ENCODE data around the gene SOS1.
A peak's percentile ranks its signal among the peaks of the same experiment; 100 is the strongest.

The SOS1 gene

DNA sequence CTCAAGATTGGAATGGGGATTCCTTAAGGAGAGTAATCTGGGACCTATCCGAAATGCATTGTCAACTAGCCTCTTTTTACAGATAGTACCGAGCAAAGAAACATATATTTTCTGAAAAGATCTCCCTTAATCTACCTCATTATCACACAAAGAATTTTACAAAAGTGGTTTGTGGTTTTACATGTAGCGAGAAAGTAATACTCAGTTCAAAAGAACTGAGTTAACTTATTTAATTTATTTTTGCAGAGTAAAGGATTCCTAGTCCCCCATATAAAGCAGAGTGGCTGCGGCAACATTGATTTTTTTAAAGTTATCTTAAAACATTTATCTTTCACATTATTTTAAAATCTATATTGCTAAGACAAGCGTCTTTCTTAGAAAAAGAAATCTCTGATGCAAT is 15.9 kb upstream of the SOS1 start:
- Mint-ChIP-seq H3K27ac (no peak overlapping the region), H3K9me3 (no peaks in the 10 kb centered on the region), H3K27me3 (ENCODE audit: low read depth) (peaks cover 3% of the 10 kb centered on the region), H3K4me3 (no peak overlapping the region), H3K36me3 (ENCODE audit: low read depth) (no peaks in the 10 kb centered on the region), H3K4me1 (peaks cover 15% of the 10 kb centered on the region)
- TF ChIP-seq, protein P1, sequence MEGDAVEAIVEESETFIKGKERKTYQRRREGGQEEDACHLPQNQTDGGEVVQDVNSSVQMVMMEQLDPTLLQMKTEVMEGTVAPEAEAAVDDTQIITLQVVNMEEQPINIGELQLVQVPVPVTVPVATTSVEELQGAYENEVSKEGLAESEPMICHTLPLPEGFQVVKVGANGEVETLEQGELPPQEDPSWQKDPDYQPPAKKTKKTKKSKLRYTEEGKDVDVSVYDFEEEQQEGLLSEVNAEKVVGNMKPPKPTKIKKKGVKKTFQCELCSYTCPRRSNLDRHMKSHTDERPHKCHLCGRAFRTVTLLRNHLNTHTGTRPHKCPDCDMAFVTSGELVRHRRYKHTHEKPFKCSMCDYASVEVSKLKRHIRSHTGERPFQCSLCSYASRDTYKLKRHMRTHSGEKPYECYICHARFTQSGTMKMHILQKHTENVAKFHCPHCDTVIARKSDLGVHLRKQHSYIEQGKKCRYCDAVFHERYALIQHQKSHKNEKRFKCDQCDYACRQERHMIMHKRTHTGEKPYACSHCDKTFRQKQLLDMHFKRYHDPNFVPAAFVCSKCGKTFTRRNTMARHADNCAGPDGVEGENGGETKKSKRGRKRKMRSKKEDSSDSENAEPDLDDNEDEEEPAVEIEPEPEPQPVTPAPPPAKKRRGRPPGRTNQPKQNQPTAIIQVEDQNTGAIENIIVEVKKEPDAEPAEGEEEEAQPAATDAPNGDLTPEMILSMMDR (IDR thresholded peaks at IDR 0.05; ENCODE audit: unreplicated experiment in 3 of 3), result no peak

DNA sequence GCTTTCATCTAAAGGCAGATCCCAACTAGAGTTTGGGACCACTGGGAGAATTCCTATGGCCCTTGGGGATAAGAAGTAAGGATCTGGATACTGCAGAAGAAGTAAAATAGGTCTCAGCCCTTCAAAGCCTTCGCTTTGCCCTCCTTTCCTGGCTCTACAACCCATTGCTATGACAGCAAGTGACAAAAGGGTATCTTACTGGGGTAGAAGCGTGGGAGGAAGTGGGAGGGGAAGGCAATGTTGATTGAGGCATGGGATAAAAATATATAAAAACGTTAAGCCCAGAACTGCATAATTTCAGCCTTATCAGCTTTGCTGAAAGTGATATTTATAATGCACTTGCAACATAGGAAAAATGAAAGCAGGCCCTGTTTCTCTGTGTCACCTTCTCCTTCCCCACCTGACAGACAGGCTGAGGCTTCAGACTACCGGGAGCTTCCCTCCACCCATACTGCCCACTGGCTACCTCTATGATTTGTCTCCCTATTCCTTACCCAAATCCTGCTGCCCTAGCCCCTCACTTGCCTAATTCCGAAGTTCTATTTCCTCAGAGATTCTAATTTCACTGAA is 14.9 kb upstream of the SOS1 start:
- no peaks in the 10 kb centered on the region for H3K36me3 Mint-ChIP-seq (ENCODE audit: low read depth)
- H3K4me1 Mint-ChIP-seq, result peaks cover 7% of the 10 kb centered on the region
- TF ChIP-seq, protein P1 (IDR thresholded peaks at IDR 0.05; ENCODE audit: unreplicated experiment in 3 of 3), result no peak
- no peaks in the 10 kb centered on the region for H3K9me3 Mint-ChIP-seq
- peaks cover 3% of the 10 kb centered on the region for H3K27me3 Mint-ChIP-seq (ENCODE audit: low read depth)
- H3K4me3 Mint-ChIP-seq, result no peak overlapping the region
- no peak overlapping the region for H3K27ac Mint-ChIP-seq

DNA sequence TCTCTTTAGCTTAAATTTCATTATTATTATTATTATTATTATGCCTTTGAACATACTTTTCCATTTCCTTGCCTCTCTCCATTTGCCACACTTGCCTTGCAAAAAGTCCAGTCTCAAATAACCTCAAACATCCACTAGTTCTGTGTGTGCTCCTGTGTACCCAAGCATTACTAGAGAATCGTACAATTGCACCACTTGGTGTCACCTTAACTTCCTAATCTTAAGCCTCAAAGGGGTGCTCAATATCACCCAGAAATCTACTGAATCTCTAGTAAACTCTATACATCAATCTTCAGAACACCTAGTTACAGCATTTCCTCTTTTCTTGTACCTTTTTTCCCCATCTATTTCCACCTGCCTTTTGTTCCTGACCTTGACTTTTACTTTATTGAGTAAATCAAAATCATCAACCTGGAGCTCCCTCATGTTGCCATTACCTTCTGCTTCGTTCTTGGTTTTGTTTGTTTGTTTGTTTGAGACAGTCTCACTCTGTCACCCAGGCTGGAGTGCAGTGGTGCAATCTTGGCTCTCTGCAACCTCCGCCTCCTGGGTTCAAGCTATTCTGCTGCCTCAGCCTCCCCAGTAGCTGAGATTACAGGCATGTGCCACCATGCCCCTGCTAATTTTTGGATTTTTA is 12.5 kb upstream of the SOS1 start:
- no peaks in the 10 kb centered on the region for H3K36me3 Mint-ChIP-seq (ENCODE audit: low read depth)
- H3K27me3 Mint-ChIP-seq (ENCODE audit: low read depth), result peaks cover 3% of the 10 kb centered on the region
- no peaks in the 10 kb centered on the region for H3K4me1 Mint-ChIP-seq
- no peak overlapping the region for H3K4me3 Mint-ChIP-seq
- no peak overlapping the region for H3K27ac Mint-ChIP-seq
- no peaks in the 10 kb centered on the region for H3K9me3 Mint-ChIP-seq
- TF ChIP-seq, protein P1 (IDR thresholded peaks at IDR 0.05; ENCODE audit: unreplicated experiment in 3 of 3), result no peak

DNA sequence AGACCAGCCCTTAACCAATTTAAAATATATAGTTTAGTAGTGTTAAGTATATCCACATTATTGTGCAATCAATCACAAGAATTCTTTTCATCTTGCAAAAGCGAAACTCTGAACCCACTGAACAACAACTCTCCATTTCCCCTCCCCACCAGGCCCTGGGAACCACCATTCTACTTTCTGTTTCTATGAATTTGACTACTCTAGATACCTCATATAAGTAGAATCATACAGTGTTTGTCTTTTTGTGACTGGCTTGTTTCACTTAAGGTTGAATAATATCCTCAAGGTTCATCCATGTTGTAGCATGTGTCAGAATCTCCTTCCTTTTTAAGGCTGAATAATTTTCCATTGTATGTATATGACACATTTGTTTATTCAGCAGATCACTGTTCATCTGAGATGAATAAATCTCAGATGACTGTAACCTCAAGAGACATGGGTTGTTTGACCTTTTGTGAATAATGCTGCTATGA is 8.1 kb upstream of the SOS1 start:
- TF ChIP-seq, protein P1 (IDR thresholded peaks at IDR 0.05; ENCODE audit: unreplicated experiment in 3 of 3), result no peak
- Mint-ChIP-seq H3K9me3 (no peaks in the 10 kb centered on the region), H3K36me3 (ENCODE audit: low read depth) (no peaks in the 10 kb centered on the region), H3K27ac (peak overlapping the region in 1 of 3 experiments; percentile 17), H3K27me3 (ENCODE audit: low read depth) (no peaks in the 10 kb centered on the region), H3K4me1 (peaks cover 18% of the 10 kb centered on the region), H3K4me3 (no peak overlapping the region)

DNA sequence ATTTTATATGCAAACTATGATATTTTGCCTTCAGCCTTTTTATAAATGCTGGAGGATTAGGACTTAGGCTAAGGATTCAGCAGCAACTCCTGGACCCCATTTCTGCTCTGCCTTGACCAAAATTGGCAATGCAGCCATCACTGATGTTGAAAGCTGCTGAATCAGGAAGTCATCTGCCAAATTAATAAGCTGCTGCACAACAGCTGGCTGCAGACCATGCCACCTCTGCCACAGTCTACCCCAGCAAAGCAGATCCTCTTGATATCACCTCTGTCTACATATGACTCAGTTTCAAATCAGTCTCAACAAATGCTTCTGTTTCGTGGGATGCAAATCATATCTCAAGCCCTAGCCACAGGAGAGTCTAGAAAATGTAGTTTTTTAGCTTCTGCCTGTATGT is 7.1 kb upstream of the SOS1 start:
- Mint-ChIP-seq H3K4me1 (peaks cover 27% of the 10 kb centered on the region), H3K36me3 (ENCODE audit: low read depth) (no peaks in the 10 kb centered on the region), H3K27ac (peak overlapping the region; percentile 77 to 94 (median 84)), H3K4me3 (peak overlapping the region in 2 of 3 experiments; percentile 26 to 41), H3K27me3 (ENCODE audit: low read depth) (no peaks in the 10 kb centered on the region), H3K9me3 (no peaks in the 10 kb centered on the region)
- TF ChIP-seq, protein P1 (IDR thresholded peaks at IDR 0.05; ENCODE audit: unreplicated experiment in 3 of 3), result no peak

DNA sequence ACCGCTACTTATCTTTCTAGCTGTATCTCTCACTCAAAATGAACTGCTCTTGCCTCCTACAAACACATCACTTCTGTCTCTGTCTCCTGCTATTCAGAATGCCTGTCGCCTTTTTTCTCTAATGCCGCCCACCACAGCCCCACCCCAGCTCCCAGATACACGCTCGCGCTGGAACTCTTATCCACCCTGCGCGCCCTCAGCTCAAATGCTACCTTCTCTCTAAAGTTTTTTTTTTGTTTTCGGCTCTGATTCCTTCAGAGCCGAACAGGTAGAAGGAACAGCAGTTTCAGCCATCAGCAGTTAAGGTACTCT is 3.9 kb upstream of the SOS1 start:
- Mint-ChIP-seq H3K36me3 (ENCODE audit: low read depth) (no peaks in the 10 kb centered on the region), H3K27ac (peak overlapping the region; percentile 96 to 99 (median 97)), H3K4me3 (peak overlapping the region; percentile 87 to 95 (median 92)), H3K4me1 (peaks cover 37% of the 10 kb centered on the region), H3K9me3 (no peaks in the 10 kb centered on the region), H3K27me3 (ENCODE audit: low read depth) (no peaks in the 10 kb centered on the region)
- TF ChIP-seq, protein P1 (IDR thresholded peaks at IDR 0.05; ENCODE audit: unreplicated experiment in 3 of 3), result no peak
